HCT116 (cell line): ENCODE results near the gene CCDC57. TPM values are rescaled to one million over a fixed set of nuclear protein-coding genes. Genes with fewer than 3 reads are reported as not detected.

ENCODE experiments used
- ATAC-seq: fragments of 200-7000 bp; cut with Tn5 transposase; 2 replicates; pipeline ENCODE4 v1.9.1; 2020; ENCODE audit warnings: mild to moderate bottlenecking, moderate library complexity
- BruUV-seq: library from RNA; stranded (reverse); fragments of 400-500 nt; replicated peaks from 2 replicates; lab custom pipeline; 2021; lab: Mats Ljungman, UMichigan
- CTCF ChIA-PET: fragments of 300-600 bp; sonication (Branson Sonifier 250); formaldehyde crosslinking; loops from one replicate; lab custom pipeline; 2021; ENCODE audit warnings: antibody characterized with exemption; lab: Charles Lee
- POLR2A ChIA-PET: fragments of 300-600, 350-600 bp; sonication (Branson Sonifier 250); formaldehyde crosslinking; loops from one replicate; lab custom pipeline; 2021; ENCODE audit warnings: antibody characterized with exemption; lab: Charles Lee
- RAD21 ChIA-PET, 2 experiments: fragments of 300-600 bp; sonication (Branson Sonifier 250); formaldehyde crosslinking; loops; one replicate each; lab custom pipeline; 2023; ENCODE audit warnings: low total read pairs in 2 of 2; ENCODE audit not compliant: uncharacterized antibody in 2 of 2, unreplicated experiment in 2 of 2, low non-redundant PET in 1 of 2; lab: Charles Lee
- DNase-seq: peaks from one replicate; pipeline ENCODE4 v3.0.0-alpha.2; 2010; ENCODE audit warnings: low read depth, low spot score
- H2AFZ ChIP-seq: fragments of 200-600 bp; shearing (Covaris generic), sonication (generic); 2 replicates; pipeline ENCODE4 v1.6.1; 2017; ENCODE audit warnings: low read depth, mixed run types, mixed read lengths, antibody characterized with exemption, low read length; ENCODE audit not compliant: poor library complexity, severe bottlenecking
- H3K27ac ChIP-seq: 2 replicates; pipeline ENCODE4 v1.5.1; 2012; ENCODE audit warnings: low read depth, low read length
- H3K27me3 ChIP-seq: fragments of 200-600 bp; sonication (generic); 2 replicates; pipeline ENCODE4 v1.6.1; 2016; ENCODE audit warnings: mixed run types, low read length, mixed read lengths; ENCODE audit not compliant: insufficient read depth
- H3K36me3 ChIP-seq, 2 experiments: fragments of 200-500 bp in 1 of 2; fragments of 200-600 bp in 1 of 2; sonication (Bioruptor generic) in 1 of 2; sonication (generic) in 1 of 2; 2 replicates each; pipeline versions ENCODE4 v1.5.1 to v1.6.1; 2014 to 2016; ENCODE audit warnings: low read length in 2 of 2, inconsistent platforms in 1 of 2, mixed read lengths in 1 of 2, mixed run types in 1 of 2; ENCODE audit not compliant: insufficient read depth in 2 of 2, control insufficient read depth in 1 of 2
- H3K4me1 ChIP-seq, 2 experiments: fragments of 200-600 bp in 1 of 2; sonication (generic) in 1 of 2; 2 replicates each; pipeline versions ENCODE4 v1.5.1 to v1.6.1; 2012 to 2017; ENCODE audit warnings: low read length in 2 of 2, inconsistent platforms in 1 of 2, mild to moderate bottlenecking in 1 of 2, mixed read lengths in 1 of 2, mixed run types in 1 of 2, moderate library complexity in 1 of 2; ENCODE audit not compliant: insufficient read depth in 2 of 2, control insufficient read depth in 1 of 2
- H3K4me2 ChIP-seq: fragments of 200-600 bp; sonication (generic); 2 replicates; pipeline ENCODE4 v1.6.1; 2017; ENCODE audit warnings: mixed run types, low read length, mixed read lengths
- H3K4me3 ChIP-seq, 2 experiments: fragments of 200-600 bp in 1 of 2; sonication (generic) in 1 of 2; replicated peaks in 1 of 2; 2 replicates each; pipeline ENCODE4 v1.5.1; 2011 to 2016; ENCODE audit warnings: low read length in 2 of 2, control low read depth in 1 of 2, low read depth in 1 of 2, mild to moderate bottlenecking in 1 of 2, mixed read lengths in 1 of 2, mixed run types in 1 of 2
- H3K79me2 ChIP-seq: fragments of 200-600 bp; sonication (generic); 2 replicates; pipeline ENCODE4 v1.6.1; 2017; ENCODE audit warnings: mild to moderate bottlenecking, mixed run types, low read length, moderate library complexity, mixed read lengths; ENCODE audit not compliant: insufficient read depth
- H3K9ac ChIP-seq: fragments of 200-600 bp; sonication (generic); 2 replicates; pipeline ENCODE4 v1.6.1; 2016; ENCODE audit warnings: low read length, mixed read lengths
- H3K9me2 ChIP-seq: fragments of 200-600 bp; sonication (generic), shearing (Covaris generic); 2 replicates; pipeline ENCODE4 v1.6.1; 2017; ENCODE audit warnings: mixed run types, mild to moderate bottlenecking, moderate library complexity; ENCODE audit not compliant: insufficient read depth
- H3K9me3 ChIP-seq, 2 experiments: fragments of 200-500 bp in 1 of 2; fragments of 200-600 bp in 1 of 2; sonication (Bioruptor generic) in 1 of 2; sonication (generic) in 1 of 2; 2 replicates each; pipeline ENCODE4 v1.6.1; 2014 to 2017; ENCODE audit warnings: low read length in 2 of 2, mixed read lengths in 2 of 2, inconsistent platforms in 1 of 2, low read depth in 1 of 2, mild to moderate bottlenecking in 1 of 2, mixed run types in 1 of 2, moderate library complexity in 1 of 2; ENCODE audit not compliant: control insufficient read depth in 1 of 2, insufficient read depth in 1 of 2
- H4K20me1 ChIP-seq: fragments of 200-600 bp; sonication (generic), shearing (Covaris generic); 2 replicates; pipeline ENCODE4 v1.6.1; 2017; ENCODE audit warnings: mixed run types, mild to moderate bottlenecking, moderate library complexity; ENCODE audit not compliant: insufficient read depth
- CBX3 ChIP-seq: IDR thresholded peaks from 2 replicates; pipeline ENCODE4 v1.6.1; 2012; ENCODE audit warnings: low read depth
- CTCF ChIP-seq, 3 experiments: fragments of 200-600 bp in 1 of 3; sonication (generic) in 1 of 3; IDR thresholded peaks in 2 of 3; conservative IDR thresholded peaks in 1 of 3; 2 replicates each; pipeline ENCODE4 v1.5.1; 2012 to 2017; ENCODE audit warnings: low read depth in 2 of 3, low read length in 2 of 3, antibody characterized with exemption in 1 of 3, borderline replicate concordance in 1 of 3, control low read depth in 1 of 3, mild to moderate bottlenecking in 1 of 3, mixed read lengths in 1 of 3, mixed run types in 1 of 3, moderate library complexity in 1 of 3; ENCODE audit not compliant: insufficient read depth in 1 of 3
- EGR1 ChIP-seq: IDR thresholded peaks from 2 replicates; pipeline ENCODE4 v1.6.1; 2012; ENCODE audit warnings: low read depth
- ELF1 ChIP-seq: IDR thresholded peaks from 2 replicates; pipeline ENCODE4 v1.6.1; 2012; ENCODE audit warnings: low read depth, borderline replicate concordance
- EZH2phosphoT487 ChIP-seq: fragments of 200-600 bp; IDR thresholded peaks from 2 replicates; pipeline ENCODE4 v1.6.1; 2018; ENCODE audit warnings: antibody characterized with exemption, borderline replicate concordance
- FOSL1 ChIP-seq: IDR thresholded peaks from 2 replicates; pipeline ENCODE4 v1.6.1; 2012; ENCODE audit warnings: low read depth
- POLR2AphosphoS5 ChIP-seq: IDR thresholded peaks from 2 replicates; pipeline ENCODE4 v1.6.1; 2011; ENCODE audit warnings: mild to moderate bottlenecking, low read depth, low read length, moderate library complexity
- RAD21 ChIP-seq: IDR thresholded peaks from 2 replicates; pipeline ENCODE4 v1.6.1; 2012; ENCODE audit warnings: low read depth, mild to moderate bottlenecking
- SIN3A ChIP-seq: IDR thresholded peaks from 2 replicates; pipeline ENCODE4 v1.6.1; 2012; ENCODE audit warnings: low read depth
- SRF ChIP-seq: IDR thresholded peaks from 2 replicates; pipeline ENCODE4 v1.6.1; 2012; ENCODE audit warnings: low read depth
- TCF7L2 ChIP-seq: IDR thresholded peaks from 2 replicates; pipeline ENCODE4 v1.7.0; 2011; ENCODE audit warnings: borderline replicate concordance, inconsistent platforms; ENCODE audit not compliant: insufficient read depth, insufficient read length; ENCODE audit errors: extremely low read depth
- YY1 ChIP-seq: IDR thresholded peaks from 2 replicates; pipeline ENCODE4 v1.6.1; 2011; ENCODE audit warnings: low read length, low read depth, moderate library complexity, mild to moderate bottlenecking; ENCODE audit not compliant: insufficient replicate concordance; ENCODE audit errors: extremely low read depth
- ZBTB33 ChIP-seq: IDR thresholded peaks from 2 replicates; pipeline ENCODE4 v1.6.1; 2011; ENCODE audit warnings: mild to moderate bottlenecking, low read length, moderate library complexity; ENCODE audit not compliant: insufficient replicate concordance; ENCODE audit errors: extremely low read depth
- ZFX ChIP-seq: fragments of 450-650 bp; IDR thresholded peaks from 2 replicates; pipeline ENCODE4 v1.6.1; 2017
- ZNF274 ChIP-seq: fragments of 200-500 bp; sonication (Bioruptor generic); IDR thresholded peaks from 2 replicates; pipeline ENCODE4 v1.6.1; 2014; ENCODE audit warnings: mild to moderate bottlenecking, low read depth, low read length, inconsistent platforms
- intact Hi-C: fragments of 100-400 bp; cut with micrococcal nuclease; formaldehyde crosslinking; loops from 2 replicates; pipeline ENCODE4 v1.10.0; 2022
- total RNA-seq: library from RNA; stranded (reverse); gene quantifications from one replicate; pipeline ENCODE4 v1.2.1, GENCODE V29; 2021; ENCODE audit not compliant: unreplicated experiment
- TF ChIP-seq, protein P1 (sequence below): IDR thresholded peaks from 2 replicates; pipeline ENCODE4 v1.6.1; 2012

CCDC57 gene
- total RNA-seq, 1 experiment from 2014 or later: 143 TPM

DNA sequence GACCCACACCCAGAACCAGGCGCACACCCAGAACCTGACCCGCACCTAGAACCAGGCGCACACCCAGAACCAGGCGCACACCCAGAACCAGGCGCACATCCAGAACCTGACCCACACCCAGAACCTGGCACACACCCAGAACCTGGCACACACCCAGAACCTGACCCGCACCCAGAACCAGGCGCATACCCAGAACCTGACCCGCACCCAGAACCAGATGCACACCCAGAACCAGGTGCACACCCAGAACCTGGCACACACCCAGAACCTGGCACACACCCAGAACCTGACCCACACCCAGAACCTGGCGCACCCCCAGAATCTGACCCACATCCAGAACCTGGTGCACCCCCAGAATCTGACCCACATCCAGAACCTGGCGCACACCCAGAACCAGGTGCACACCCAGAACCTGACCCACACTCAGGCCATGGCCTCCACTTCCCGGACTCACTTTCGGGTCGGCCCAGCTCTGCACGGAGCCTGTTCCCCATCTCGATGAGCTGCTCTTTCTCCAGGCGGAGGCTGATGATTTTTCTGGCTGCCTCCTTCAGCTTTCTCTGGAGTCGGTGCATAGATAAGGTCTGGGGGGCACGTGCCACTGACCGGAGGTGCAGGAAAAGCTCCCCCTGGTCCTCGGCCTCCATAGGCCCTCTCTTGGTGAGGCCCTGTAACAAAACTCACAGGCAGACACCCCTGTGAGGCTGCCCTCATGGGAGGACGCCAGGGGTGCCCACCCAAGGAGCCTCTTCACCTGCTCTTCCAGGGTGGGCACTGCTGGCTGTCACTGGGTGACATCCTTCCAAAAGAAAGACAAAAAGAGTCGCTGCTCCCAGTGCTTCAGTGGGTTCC, 61.3 kb downstream of the CCDC57 start:
- POLR2A ChIA-PET: no interaction called here
- no peaks in the 10 kb centered on the region for H3K79me2 ChIP-seq
- no peaks in the 10 kb centered on the region for H3K9me3 ChIP-seq
- CTCF ChIA-PET: interaction anchor here (1.6 kb wide), 1 partner anchor 120 kb away, joined by 7 read pairs; the partner anchor contains the start of gene RAC3
- RAD21 ChIA-PET: interaction anchor here in 1 of 2 experiments (0.6 kb wide), 1 partner anchor 127 kb away, joined by 3 read pairs; no protein-coding TSS in a partner anchor
- H3K36me3 ChIP-seq: peaks cover 4 to 9% of the 10 kb centered on the region in 2 experiments; a peak in 3 of 4 replicates
- no peak overlapping the region for H3K4me2 ChIP-seq
- intact Hi-C loops: no loop called here
- no peaks in the 10 kb centered on the region for H3K27me3 ChIP-seq
- H2AFZ ChIP-seq: no peak overlapping the region
- no peaks in the 10 kb centered on the region; a peak in 1 of 4 replicates for H3K4me1 ChIP-seq
- H3K9me2 ChIP-seq: no peaks in the 10 kb centered on the region
- no peak overlapping the region; the same call in 1 of the 2 replicates for H3K27ac ChIP-seq
- H3K4me3 ChIP-seq: no peak overlapping the region
- no TSS peak for BruUV-seq
- H3K9ac ChIP-seq: no peak overlapping the region
- ATAC-seq: no peak
- TF ChIP-seq ZNF274 (no peak), SRF (no peak), EZH2phosphoT487 (no peak), EGR1 (no peak), SIN3A (no peak), RAD21 (no peak), ELF1 (no peak), POLR2AphosphoS5 (no peak), CTCF (IDR thresholded peaks at IDR 0.05 in 2 of 3, conservative IDR thresholded peaks at IDR 0.05 in 1 of 3; ENCODE audit: borderline replicate concordance in 1 of 3, insufficient read depth in 1 of 3, low read depth in 2 of 3, low read length in 2 of 3) (no peak), TCF7L2 (no peak), ZBTB33 (no peak), YY1 (no peak), ZFX (no peak), FOSL1 (no peak), CBX3 (no peak)
- TF ChIP-seq, protein P1, sequence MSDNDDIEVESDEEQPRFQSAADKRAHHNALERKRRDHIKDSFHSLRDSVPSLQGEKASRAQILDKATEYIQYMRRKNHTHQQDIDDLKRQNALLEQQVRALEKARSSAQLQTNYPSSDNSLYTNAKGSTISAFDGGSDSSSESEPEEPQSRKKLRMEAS: no peak
- TF ChIP-seq, all 23 proteins: peak for 0
- no peaks in the 10 kb centered on the region for H4K20me1 ChIP-seq
- no peak for DNase-seq
